Lower leg skin (tissue), 3 donors: ENCODE measurements around the gene ZDHHC14.

Experiments
- CTCF ChIP-seq, 3 donors: fragments of 450-650 bp; IDR thresholded peaks; one replicate each; pipeline ENCODE4 v1.5.1; 2016; ENCODE audit warnings: antibody characterized with exemption in 3 of 3, mild to moderate bottlenecking in 3 of 3, moderate library complexity in 2 of 3
- POLR2A ChIP-seq, 2 donors: fragments of 450-650 bp; IDR thresholded peaks; one replicate each; pipeline ENCODE4 v1.6.1; 2016 to 2017; ENCODE audit warnings: antibody characterized with exemption in 2 of 2, mild to moderate bottlenecking in 1 of 2, moderate library complexity in 1 of 2

GRCh38 chr6:157656437-157656997 lies 275.5 kb downstream of the ZDHHC14 start:
- no peak for TF ChIP-seq CTCF (IDR thresholded peaks at IDR 0.05)
- TF ChIP-seq POLR2A (IDR thresholded peaks at IDR 0.05), result no peak
